ENCODE data around the gene MT1B. TPM values are rescaled to one million over a fixed set of nuclear protein-coding genes. Genes with fewer than 3 reads are reported as not detected.

MT1B gene
- total RNA-seq, 1 donor from 2014 or later: not detected

DNA sequence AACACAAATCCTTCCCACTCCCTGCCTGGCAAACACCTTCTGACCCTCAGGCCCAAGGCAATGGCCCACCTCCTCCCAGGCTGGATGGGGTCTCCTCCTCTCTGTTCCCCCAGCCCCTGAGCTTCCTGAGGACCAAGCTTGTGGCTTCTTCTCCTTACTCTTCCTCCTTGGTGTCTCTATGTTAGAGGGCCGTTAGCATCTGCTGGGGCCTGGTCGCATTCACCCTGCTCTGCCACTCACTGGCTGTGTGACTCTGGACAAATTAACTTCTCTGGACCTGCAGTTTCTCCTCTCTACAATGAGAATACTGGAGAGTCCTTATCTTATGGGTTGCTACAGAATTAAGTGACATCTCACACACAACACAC is 44.0 kb upstream of the MT1B start:
- TF ChIP-seq, protein P1, sequence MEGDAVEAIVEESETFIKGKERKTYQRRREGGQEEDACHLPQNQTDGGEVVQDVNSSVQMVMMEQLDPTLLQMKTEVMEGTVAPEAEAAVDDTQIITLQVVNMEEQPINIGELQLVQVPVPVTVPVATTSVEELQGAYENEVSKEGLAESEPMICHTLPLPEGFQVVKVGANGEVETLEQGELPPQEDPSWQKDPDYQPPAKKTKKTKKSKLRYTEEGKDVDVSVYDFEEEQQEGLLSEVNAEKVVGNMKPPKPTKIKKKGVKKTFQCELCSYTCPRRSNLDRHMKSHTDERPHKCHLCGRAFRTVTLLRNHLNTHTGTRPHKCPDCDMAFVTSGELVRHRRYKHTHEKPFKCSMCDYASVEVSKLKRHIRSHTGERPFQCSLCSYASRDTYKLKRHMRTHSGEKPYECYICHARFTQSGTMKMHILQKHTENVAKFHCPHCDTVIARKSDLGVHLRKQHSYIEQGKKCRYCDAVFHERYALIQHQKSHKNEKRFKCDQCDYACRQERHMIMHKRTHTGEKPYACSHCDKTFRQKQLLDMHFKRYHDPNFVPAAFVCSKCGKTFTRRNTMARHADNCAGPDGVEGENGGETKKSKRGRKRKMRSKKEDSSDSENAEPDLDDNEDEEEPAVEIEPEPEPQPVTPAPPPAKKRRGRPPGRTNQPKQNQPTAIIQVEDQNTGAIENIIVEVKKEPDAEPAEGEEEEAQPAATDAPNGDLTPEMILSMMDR (conservative IDR thresholded peaks at IDR 0.05; ENCODE audit: low read depth, low read length): no peak
- no peak for DNase-seq (ENCODE audit: low read depth)
- H3K4me3 ChIP-seq (ENCODE audit: low read depth, low read length): peak overlapping the region; percentile 73

DNA sequence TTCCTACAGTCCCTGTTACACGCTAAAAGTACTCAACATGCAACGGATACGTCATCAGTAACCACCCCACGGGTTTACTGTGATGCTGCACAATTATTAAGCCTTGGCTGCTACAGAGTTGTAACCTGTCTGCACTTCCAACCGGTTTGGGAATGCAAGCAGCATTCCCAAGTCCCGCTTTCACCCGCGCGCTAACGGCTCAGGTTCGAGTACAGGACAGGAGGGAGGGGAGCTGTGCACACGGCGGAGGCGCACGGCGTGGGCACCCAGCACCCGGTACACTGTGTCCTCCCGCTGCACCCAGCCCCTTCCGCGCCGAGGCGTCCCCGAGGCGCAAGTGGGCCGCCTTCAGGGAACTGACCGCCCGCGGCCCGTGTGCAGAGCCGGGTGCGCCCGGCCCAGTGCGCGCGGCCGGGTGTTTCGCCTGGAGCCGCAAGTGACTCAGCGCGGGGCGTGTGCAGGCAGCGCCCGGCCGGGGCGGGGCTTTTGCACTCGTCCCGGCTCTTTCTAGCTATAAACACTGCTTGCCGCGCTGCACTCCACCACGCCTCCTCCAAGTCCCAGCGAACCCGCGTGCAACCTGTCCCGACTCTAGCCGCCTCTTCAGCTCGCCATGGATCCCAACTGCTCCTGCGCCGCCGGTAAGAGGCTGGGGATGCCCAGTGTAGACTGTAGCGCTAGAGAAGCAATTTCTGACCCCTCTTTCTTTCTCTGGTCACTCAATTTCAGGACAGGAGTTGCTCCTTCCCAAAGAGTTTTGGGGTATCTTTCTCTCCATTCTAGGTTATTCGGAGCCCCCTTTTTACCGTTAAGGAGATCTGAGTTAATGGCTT is 43.4 kb upstream of the MT1B start, which contains the start of gene MT2A:
MT2A (plus strand) TSS at position 542 of the 833 bp plus-strand sequence; CDS start at position 614, 72 bp downstream.
- TF ChIP-seq, protein P1 (conservative IDR thresholded peaks at IDR 0.05; ENCODE audit: low read depth, low read length): no peak
- DNase-seq (ENCODE audit: low read depth): no peak
- H3K4me3 ChIP-seq (ENCODE audit: low read depth, low read length): peak within 1 kb of the TSS; percentile 73

DNA sequence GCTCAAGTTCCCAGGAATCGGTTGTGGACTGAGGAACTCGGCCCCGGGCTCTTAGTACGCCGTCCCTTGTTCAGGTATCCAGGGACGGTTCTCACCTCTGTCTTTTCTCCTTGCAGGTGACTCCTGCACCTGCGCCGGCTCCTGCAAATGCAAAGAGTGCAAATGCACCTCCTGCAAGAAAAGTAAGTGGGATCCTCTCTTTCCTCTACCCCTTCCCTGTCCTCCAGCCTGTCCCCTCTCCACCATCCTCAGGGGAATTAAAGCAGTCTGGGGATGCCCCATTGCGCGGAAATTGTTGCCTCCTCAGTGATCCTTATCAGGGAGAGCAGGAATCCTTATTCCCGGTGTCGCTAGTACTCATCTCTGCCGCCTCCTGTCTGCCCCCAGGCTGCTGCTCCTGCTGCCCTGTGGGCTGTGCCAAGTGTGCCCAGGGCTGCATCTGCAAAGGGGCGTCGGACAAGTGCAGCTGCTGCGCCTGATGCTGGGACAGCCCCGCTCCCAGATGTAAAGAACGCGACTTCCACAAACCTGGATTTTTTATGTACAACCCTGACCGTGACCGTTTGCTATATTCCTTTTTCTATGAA is 42.7 kb upstream of the MT1B start:
- no peak for DNase-seq (ENCODE audit: low read depth)
- TF ChIP-seq, protein P1 (conservative IDR thresholded peaks at IDR 0.05; ENCODE audit: low read depth, low read length): no peak
- H3K4me3 ChIP-seq (ENCODE audit: low read depth, low read length): peak overlapping the region; percentile 73

DNA sequence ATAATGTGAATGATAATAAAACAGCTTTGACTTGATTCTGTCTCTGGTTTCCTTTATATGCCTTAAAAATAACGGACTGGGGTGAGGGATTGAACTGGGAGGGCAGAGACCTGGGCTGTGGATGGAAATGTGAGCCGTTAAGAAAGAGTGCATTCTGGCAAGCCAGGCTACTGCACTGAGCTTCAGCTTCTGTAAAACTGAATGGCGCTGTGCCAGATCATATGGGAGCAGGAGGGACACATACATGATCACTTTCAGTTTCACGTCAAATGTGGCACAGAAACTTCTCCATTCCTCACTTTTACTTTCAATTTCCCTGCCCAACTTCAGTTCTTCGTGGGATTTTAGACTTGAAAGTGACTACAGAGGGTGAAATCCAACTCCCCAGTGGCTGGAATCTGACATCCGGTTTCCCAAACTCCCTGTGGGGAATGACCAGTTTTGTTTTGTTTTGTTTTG is 42.2 kb upstream of the MT1B start:
- DNase-seq (ENCODE audit: low read depth): no peak
- TF ChIP-seq, protein P1 (conservative IDR thresholded peaks at IDR 0.05; ENCODE audit: low read depth, low read length): no peak
- peak overlapping the region; percentile 73 for H3K4me3 ChIP-seq (ENCODE audit: low read depth, low read length)

DNA sequence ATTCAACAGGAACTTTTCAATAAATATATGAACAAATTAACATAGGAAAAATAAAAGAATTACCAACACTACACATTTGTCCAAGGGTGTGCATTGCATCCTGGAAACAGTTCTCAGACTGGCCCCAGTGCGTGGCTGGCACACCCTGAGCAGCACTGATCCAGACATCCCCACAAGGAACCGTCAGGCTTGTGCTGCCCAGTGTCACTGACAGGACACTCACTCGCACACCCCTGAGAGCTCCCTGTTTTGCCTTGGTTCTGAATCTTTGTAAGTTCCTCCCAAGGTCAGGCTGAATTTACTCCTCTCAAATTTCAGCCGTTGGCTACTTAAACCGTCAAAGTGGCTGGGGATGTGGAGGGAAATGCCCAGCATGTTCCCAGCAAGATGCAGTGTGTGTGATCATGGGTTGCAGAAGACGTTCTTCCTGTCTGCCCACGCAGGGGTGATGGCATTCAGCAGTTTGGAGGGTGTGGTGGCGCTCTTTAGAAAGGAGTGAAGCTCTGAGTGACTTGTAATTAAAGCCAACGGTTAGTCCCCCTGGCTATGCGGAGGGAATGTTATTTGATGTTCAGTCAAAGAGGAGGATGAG is 41.6 kb upstream of the MT1B start:
- peak overlapping the region; percentile 73 for H3K4me3 ChIP-seq (ENCODE audit: low read depth, low read length)
- TF ChIP-seq, protein P1 (conservative IDR thresholded peaks at IDR 0.05; ENCODE audit: low read depth, low read length): no peak
- DNase-seq (ENCODE audit: low read depth): peak; percentile 87

DNA sequence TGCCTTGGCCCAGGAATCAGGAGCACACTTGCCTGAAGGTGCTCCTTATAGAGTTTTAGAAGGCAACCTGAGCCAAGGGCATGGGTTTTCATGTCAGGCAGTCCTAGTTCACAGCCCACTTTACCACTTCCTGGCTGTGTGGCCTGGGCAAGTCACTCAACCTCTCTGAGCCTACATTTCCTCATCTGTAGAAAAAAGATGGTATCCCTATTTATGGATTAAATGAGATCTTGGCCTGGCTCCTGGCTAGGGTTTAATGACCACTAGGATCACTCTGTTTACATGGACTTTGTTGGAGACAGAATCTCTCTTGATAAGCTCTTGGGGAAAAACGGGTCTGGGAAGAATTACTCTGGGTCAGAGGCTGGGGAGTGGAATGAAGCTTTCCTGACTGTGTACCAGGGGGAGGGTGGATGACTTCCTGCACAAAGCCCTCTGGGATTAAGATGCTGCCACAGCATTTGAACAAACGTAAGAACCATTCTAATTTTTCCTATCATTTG is 41.0 kb upstream of the MT1B start:
- no peak for DNase-seq (ENCODE audit: low read depth)
- TF ChIP-seq, protein P1 (conservative IDR thresholded peaks at IDR 0.05; ENCODE audit: low read depth, low read length): no peak
- peak overlapping the region; percentile 73 for H3K4me3 ChIP-seq (ENCODE audit: low read depth, low read length)

All from epithelial cell of proximal tubule (primary cell).